Inferior parietal cortex (tissue), 1 donor: ENCODE results near the gene XXYLT1.
"Not testable (repeated sequence)": the region's sequence is repeated elsewhere in the genome, so short reads cannot be mapped to it uniquely, and the experiment has no call there.

Source experiments
- DNase-seq: peaks from one replicate; pipeline ENCODE4 v3.0.0-alpha.2; 2016; ENCODE audit errors: extremely low spot score

The XXYLT1 gene

GRCh38 chr3:195113048-195113447 lies 157.9 kb downstream of the XXYLT1 start:
- DNase-seq = no peak

GRCh38 chr3:195112361-195112791 lies 158.6 kb downstream of the XXYLT1 start:
- no peak for DNase-seq

GRCh38 chr3:195111766-195112165 lies 159.2 kb downstream of the XXYLT1 start:
- DNase-seq = no peak

GRCh38 chr3:195111319-195111705 lies 159.6 kb downstream of the XXYLT1 start:
- no peak for DNase-seq

- no peak for DNase-seq
These were observed 160.2 kb downstream of the XXYLT1 start for GRCh38 chr3:195110647-195111318.

- DNase-seq = no peak
These were observed 161.8 kb downstream of the XXYLT1 start for GRCh38 chr3:195109098-195109657.

GRCh38 chr3:195107593-195107992 lies 163.4 kb downstream of the XXYLT1 start:
- no peak for DNase-seq

- DNase-seq = not testable (repeated sequence)
These were observed 163.9 kb downstream of the XXYLT1 start for GRCh38 chr3:195107031-195107430.

GRCh38 chr3:195106418-195106906 lies 164.5 kb downstream of the XXYLT1 start:
- DNase-seq = peak; percentile 65

GRCh38 chr3:195105841-195106417 lies 165.0 kb downstream of the XXYLT1 start:
- no peak for DNase-seq

GRCh38 chr3:195105389-195105788 lies 165.6 kb downstream of the XXYLT1 start:
- DNase-seq = no peak

GRCh38 chr3:195104340-195104739 lies 166.6 kb downstream of the XXYLT1 start:
- DNase-seq = no peak

GRCh38 chr3:195103623-195104022 lies 167.3 kb downstream of the XXYLT1 start:
- no peak for DNase-seq

GRCh38 chr3:195102609-195103467 lies 168.1 kb downstream of the XXYLT1 start:
- no peak for DNase-seq

- no peak for DNase-seq
These were observed 168.9 kb downstream of the XXYLT1 start for GRCh38 chr3:195101927-195102608.

GRCh38 chr3:195101001-195101583 lies 169.9 kb downstream of the XXYLT1 start:
- no peak for DNase-seq

- DNase-seq = no peak
These were observed 170.8 kb downstream of the XXYLT1 start for GRCh38 chr3:195099951-195100785.

GRCh38 chr3:195098741-195099525 lies 172.0 kb downstream of the XXYLT1 start:
- DNase-seq = no peak
